ENCODE measurements around the gene CPHXL2.

CPHXL2 gene

DNA sequence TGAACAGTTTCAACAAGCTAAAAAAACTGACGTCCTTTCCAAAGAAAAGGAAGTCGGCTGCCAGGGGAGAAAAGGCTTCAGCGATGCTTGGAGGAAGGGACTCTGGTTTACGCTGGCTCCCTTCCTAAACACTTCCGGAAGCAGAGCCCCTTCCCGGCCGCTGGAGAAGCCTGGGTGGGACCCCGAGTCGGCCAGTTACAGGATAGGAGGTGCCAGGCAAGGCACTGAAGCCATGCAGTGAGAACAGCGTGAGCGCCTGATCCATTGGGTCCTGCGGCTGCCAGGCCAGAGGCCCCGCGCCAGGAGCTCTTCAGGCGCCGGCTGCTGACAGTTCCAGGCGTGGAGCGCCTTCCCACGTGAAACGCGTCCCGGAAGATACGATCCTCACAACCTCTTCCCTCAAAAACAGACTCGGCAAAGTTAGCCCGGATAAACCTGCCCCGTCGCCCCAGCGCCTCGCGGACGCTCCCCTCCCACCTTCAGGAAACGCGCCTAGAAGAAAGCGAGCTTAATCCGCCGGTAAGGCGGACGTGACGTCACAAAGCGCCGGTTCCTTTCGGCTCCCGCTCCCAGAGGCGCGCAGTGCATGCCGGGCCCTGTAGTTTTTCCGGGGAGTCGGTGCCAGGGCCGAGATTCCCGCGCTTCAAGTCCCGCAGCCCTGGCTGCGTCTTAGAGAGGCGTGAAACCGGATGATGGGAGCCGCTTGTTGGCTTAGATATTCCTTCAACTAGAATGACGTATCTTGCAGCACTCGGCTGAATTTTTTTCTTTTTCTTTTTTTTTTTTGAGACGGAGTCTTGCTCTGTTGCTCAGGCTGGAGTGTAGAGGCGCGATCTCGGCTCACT, 53.8 kb downstream of the CPHXL2 start, which contains the start of gene ADAT1:
TSS of gene ADAT1 (minus strand) at position 521 of the 845 bp plus-strand sequence. CDS start 2,482 bp downstream, outside the sequence.
- Histone ChIP-seq H2AFZ (ENCODE audit: low read depth, low read length) (peak within 1 kb of the TSS; percentile 77), H3K27ac (ENCODE audit: low read length) (peak within 1 kb of the TSS; percentile 82), H3K4me2 (ENCODE audit: insufficient read depth, low read length) (peak within 1 kb of the TSS; percentile 91), H3K9me3 (ENCODE audit: insufficient read depth, low read length, severe bottlenecking) (no peaks in the 10 kb centered on the region), H3K27me3 (ENCODE audit: insufficient read depth, low read length, poor library complexity) (no peaks in the 10 kb centered on the region), H4K20me1 (ENCODE audit: insufficient read depth, low read length) (no peaks in the 10 kb centered on the region), H3K4me1 (ENCODE audit: insufficient read depth, low read length) (peaks cover 31% of the 10 kb centered on the region), H3K36me3 (ENCODE audit: insufficient read depth, low read length) (peaks cover 54% of the 10 kb centered on the region), H3K4me3 (ENCODE audit: low read depth in 1 of 2, low read length in 2 of 2) (peak within 1 kb of the TSS; percentile 52 to 72), H3K9ac (ENCODE audit: low read depth, low read length) (peak within 1 kb of the TSS; percentile 82), H3K79me2 (ENCODE audit: insufficient read depth, low read length) (peaks cover 24% of the 10 kb centered on the region)
- TF ChIP-seq, protein P1, sequence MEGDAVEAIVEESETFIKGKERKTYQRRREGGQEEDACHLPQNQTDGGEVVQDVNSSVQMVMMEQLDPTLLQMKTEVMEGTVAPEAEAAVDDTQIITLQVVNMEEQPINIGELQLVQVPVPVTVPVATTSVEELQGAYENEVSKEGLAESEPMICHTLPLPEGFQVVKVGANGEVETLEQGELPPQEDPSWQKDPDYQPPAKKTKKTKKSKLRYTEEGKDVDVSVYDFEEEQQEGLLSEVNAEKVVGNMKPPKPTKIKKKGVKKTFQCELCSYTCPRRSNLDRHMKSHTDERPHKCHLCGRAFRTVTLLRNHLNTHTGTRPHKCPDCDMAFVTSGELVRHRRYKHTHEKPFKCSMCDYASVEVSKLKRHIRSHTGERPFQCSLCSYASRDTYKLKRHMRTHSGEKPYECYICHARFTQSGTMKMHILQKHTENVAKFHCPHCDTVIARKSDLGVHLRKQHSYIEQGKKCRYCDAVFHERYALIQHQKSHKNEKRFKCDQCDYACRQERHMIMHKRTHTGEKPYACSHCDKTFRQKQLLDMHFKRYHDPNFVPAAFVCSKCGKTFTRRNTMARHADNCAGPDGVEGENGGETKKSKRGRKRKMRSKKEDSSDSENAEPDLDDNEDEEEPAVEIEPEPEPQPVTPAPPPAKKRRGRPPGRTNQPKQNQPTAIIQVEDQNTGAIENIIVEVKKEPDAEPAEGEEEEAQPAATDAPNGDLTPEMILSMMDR (IDR thresholded peaks at IDR 0.05; ENCODE audit: borderline replicate concordance, extremely low read depth, low read length, poor library complexity, severe bottlenecking), result no peak
- TF ChIP-seq EZH2 (IDR thresholded peaks at IDR 0.05; ENCODE audit: borderline replicate concordance, low read depth, low read length, severe bottlenecking), result no peak
- ATAC-seq (ENCODE audit: insufficient read depth, low read depth) (peak; percentile 95), DNase-seq (peak; percentile 98)

DNA sequence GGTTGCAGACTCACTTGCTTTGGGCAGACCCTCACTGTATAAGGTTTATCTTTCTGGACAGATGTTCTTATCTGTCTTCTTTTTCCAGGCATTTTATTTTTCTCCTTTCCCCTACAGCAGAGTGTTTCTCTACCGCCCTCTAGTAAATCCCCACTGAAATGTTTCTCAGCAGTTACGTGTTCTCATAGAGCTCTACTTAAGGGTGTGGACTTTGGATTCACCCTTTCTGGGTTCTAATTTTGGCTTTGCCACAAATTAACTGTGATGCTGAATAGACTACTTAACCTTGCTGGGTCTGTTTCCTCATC, 55.7 kb downstream of the CPHXL2 start:
- Histone ChIP-seq H3K9me3 (ENCODE audit: insufficient read depth, low read length, severe bottlenecking) (no peaks in the 10 kb centered on the region), H3K27me3 (ENCODE audit: insufficient read depth, low read length, poor library complexity) (no peaks in the 10 kb centered on the region), H3K4me1 (ENCODE audit: insufficient read depth, low read length) (peaks cover 30% of the 10 kb centered on the region), H3K79me2 (ENCODE audit: insufficient read depth, low read length) (peaks cover 24% of the 10 kb centered on the region), H3K27ac (ENCODE audit: low read length) (no peak overlapping the region), H3K9ac (ENCODE audit: low read depth, low read length) (no peak overlapping the region), H3K4me3 (ENCODE audit: low read depth in 1 of 2, low read length in 2 of 2) (no peak overlapping the region), H3K36me3 (ENCODE audit: insufficient read depth, low read length) (peaks cover 53% of the 10 kb centered on the region), H3K4me2 (ENCODE audit: insufficient read depth, low read length) (peak overlapping the region; percentile 91), H4K20me1 (ENCODE audit: insufficient read depth, low read length) (no peaks in the 10 kb centered on the region), H2AFZ (ENCODE audit: low read depth, low read length) (no peak overlapping the region)
- DNase-seq (no peak), ATAC-seq (ENCODE audit: insufficient read depth, low read depth) (no peak)
- TF ChIP-seq EZH2 (IDR thresholded peaks at IDR 0.05; ENCODE audit: borderline replicate concordance, low read depth, low read length, severe bottlenecking), result no peak
- TF ChIP-seq, protein P1 (IDR thresholded peaks at IDR 0.05; ENCODE audit: borderline replicate concordance, extremely low read depth, low read length, poor library complexity, severe bottlenecking), result peak; percentile 50

DNA sequence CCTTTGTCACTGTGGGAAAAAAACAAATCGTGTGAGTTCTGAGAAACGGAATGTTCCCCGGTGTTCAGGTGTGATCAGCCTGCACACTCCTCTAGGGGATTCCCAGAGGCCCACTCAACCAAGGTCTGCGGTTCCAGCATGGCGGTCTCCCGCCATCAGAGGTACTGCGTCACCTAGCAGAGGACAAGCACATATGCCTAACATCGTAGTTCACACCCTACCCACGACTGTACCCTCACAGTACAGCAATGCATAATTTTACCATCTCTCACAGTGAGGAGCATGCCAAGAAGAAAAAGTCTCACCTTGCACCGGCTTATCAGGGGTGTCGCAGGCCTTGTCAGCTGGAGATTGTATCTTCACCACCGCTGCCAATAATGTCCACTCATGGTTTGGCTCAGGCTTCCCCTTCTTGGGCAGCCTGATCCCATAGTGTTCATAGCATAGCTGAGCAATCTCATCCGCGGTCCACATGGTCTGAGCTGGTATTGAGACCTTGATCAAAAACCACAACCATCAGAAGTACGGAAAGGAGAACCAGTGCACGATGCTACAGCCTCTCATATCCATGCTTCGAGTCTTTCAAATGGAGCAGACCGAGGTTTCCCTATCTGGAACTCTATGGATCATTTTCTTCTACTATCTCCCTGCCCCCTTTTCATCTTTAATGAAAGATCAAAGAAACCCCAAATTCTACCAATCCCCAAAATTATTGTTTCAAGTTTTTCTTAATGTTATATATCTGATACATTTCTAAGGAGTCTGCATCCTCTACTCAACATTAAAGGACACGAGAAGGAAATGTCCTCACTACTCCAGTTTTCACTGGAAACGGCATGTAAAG, 56.3 kb downstream of the CPHXL2 start:
- no peak overlapping the region for H3K4me3 ChIP-seq (ENCODE audit: low read depth in 1 of 2, low read length in 2 of 2)
- H3K9me3 ChIP-seq (ENCODE audit: insufficient read depth, low read length, severe bottlenecking), result no peaks in the 10 kb centered on the region
- peaks cover 24% of the 10 kb centered on the region for H3K79me2 ChIP-seq (ENCODE audit: insufficient read depth, low read length)
- no peak overlapping the region for H2AFZ ChIP-seq (ENCODE audit: low read depth, low read length)
- no peak for ATAC-seq (ENCODE audit: insufficient read depth, low read depth)
- H3K27me3 ChIP-seq (ENCODE audit: insufficient read depth, low read length, poor library complexity), result no peaks in the 10 kb centered on the region
- H3K27ac ChIP-seq (ENCODE audit: low read length), result no peak overlapping the region
- peak overlapping the region; percentile 91; the same call in 1 of the 2 replicates for H3K4me2 ChIP-seq (ENCODE audit: insufficient read depth, low read length)
- TF ChIP-seq, protein P1 (IDR thresholded peaks at IDR 0.05; ENCODE audit: borderline replicate concordance, extremely low read depth, low read length, poor library complexity, severe bottlenecking), result no peak
- no peak for TF ChIP-seq EZH2 (IDR thresholded peaks at IDR 0.05; ENCODE audit: borderline replicate concordance, low read depth, low read length, severe bottlenecking)
- no peak overlapping the region for H3K9ac ChIP-seq (ENCODE audit: low read depth, low read length)
- H3K4me1 ChIP-seq (ENCODE audit: insufficient read depth, low read length), result peaks cover 30% of the 10 kb centered on the region
- no peak for DNase-seq
- H3K36me3 ChIP-seq (ENCODE audit: insufficient read depth, low read length), result peaks cover 53% of the 10 kb centered on the region
- H4K20me1 ChIP-seq (ENCODE audit: insufficient read depth, low read length), result no peaks in the 10 kb centered on the region

Measured in DND-41 (cell line).